NCI-H1694 treated with DMSO at 0.1 percent for 48 hours (cell line): ENCODE results near the gene RAD51AP2.

ENCODE experiments used
- DNase-seq: peaks from one replicate; lab custom pipeline; 2025; lab: John Stamatoyannopoulos, UW

RAD51AP2 gene

DNA sequence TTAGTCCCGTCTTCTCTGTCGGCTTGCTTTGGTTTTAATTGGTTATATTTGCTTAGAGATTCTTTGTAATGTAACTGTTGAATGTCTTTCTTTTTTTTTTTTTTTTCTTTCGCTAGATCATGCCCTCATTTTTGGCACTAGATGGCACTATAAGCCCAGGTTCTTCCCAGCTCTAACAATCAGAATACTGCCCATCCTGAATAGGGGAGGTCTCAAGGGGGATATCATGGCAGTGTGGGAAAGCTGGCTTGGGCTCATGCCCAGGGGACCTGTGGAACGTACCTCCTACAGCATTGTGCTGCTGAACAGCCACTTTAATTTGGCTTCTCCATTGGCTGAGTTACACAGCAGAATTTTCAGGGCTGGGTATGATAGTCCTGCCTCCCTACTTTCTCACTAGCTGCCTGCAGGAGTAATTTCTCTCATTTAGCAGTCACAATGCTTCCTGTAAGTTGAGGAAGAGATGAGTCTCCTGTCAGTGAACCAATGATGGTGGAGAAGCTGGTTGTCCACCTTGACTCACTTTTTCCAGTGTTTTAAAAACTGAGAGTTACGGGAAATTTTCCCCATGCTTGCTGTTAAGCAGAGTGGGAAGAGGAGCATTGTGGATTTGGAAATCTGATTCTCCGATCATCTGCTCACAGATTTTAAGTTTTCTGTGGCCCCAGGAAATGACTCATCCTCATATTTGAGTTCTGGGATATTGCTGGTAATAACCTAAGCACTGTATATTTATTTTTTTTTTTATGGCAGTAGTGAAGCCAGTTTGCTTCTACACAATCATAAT lies 47.2 kb downstream of the RAD51AP2 start:
- DNase-seq: peak; percentile 44

DNA sequence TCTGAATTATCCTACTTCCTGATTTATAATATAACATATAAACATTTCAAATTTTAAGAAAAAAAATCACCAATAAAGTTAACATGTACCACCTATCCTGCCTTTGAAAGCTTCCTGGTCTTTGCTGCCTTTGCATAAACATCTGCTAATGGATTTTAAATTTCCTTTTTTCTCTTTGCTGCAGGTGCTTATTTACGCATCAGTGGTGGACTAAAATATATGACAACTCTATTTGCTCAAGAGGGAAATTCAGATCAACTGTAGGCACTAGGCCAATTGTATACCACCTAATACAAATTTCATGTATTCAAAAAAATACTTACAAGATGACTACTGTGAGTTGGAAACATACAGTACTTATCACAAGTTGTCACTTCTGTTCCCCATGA lies 57.2 kb downstream of the RAD51AP2 start:
- DNase-seq: no peak
